Small intestine (tissue), 7 donors: ENCODE data around the gene ELAVL3. TPM values are rescaled to one million over a fixed set of nuclear protein-coding genes. Genes with fewer than 3 reads are reported as not detected.

ENCODE experiments used
- DNase-seq, 2 donors: peaks; one replicate each; pipeline versions ENCODE4 v3.0.0 to v3.0.0-alpha.2; 2013
- FAIRE-seq: peaks from 2 replicates; lab custom pipeline; 2012; peaks lifted over from hg19 to GRCh38; lab: Jason Lieb, UNC
- H3K27ac ChIP-seq, 3 donors: one replicate each; pipeline ENCODE4 v1.5.1; 2013; ENCODE audit warnings: low read length in 2 of 3, mild to moderate bottlenecking in 2 of 3, control low read depth in 1 of 3, inconsistent platforms in 1 of 3, low read depth in 1 of 3, moderate library complexity in 1 of 3
- H3K27me3 ChIP-seq, 3 donors: one replicate each; pipeline ENCODE4 v1.6.1; 2013; ENCODE audit warnings: low read length in 3 of 3, inconsistent platforms in 1 of 3; ENCODE audit not compliant: control insufficient read depth in 3 of 3, insufficient read depth in 3 of 3
- H3K36me3 ChIP-seq, 3 donors: one replicate each; pipeline ENCODE4 v1.6.1; 2013; ENCODE audit warnings: low read length in 3 of 3, inconsistent platforms in 1 of 3, low read depth in 1 of 3, mild to moderate bottlenecking in 1 of 3, moderate library complexity in 1 of 3; ENCODE audit not compliant: control insufficient read depth in 3 of 3, insufficient read depth in 2 of 3
- H3K4me1 ChIP-seq, 3 donors: one replicate each; pipeline ENCODE4 v1.6.1; 2013; ENCODE audit warnings: low read length in 2 of 3, inconsistent platforms in 1 of 3, low read depth in 1 of 3, mild to moderate bottlenecking in 1 of 3, moderate library complexity in 1 of 3; ENCODE audit not compliant: control insufficient read depth in 3 of 3, insufficient read depth in 2 of 3
- H3K4me3 ChIP-seq, 3 donors: one replicate each; pipeline ENCODE4 v1.5.1; 2013; ENCODE audit warnings: low read length in 3 of 3, control low read depth in 1 of 3, inconsistent platforms in 1 of 3, low read depth in 1 of 3, mild to moderate bottlenecking in 1 of 3, moderate library complexity in 1 of 3
- H3K9me3 ChIP-seq, 2 donors: one replicate each; pipeline ENCODE4 v1.6.1; 2013; ENCODE audit warnings: low read depth in 1 of 2, low read length in 1 of 2; ENCODE audit not compliant: control insufficient read depth in 2 of 2, insufficient read depth in 1 of 2
- WGBS, 3 donors: extraction: QIAGEN DNeasy Blood & Tissue Kit; methylation state at CpG; one replicate each; pipeline ENCODE4 v1.1.7; 2013; 5-methylcytosine and 5-hydroxymethylcytosine counted together
- polyA plus RNA-seq, 4 donors: library from polyadenylated mRNA; stranded (reverse) in 3 of 4; unstranded in 1 of 4; fragments of 200-250 nt in 3 of 4; fragments of 120-200 nt in 1 of 4; gene quantifications; one replicate each; pipeline versions ENCODE4 v1.2.1 to v1.2.3, GENCODE V29; 2013
- donor health status: healthy with polysubstance abuse.
- donor health status: control.
- donor health status: control.
- donor health status: Bipolar disorder and iron deficiency.
- donor health status: healthy.

Gene ELAVL3
- polyA plus RNA-seq, 4 donors: 0.30 to 2.1 (median 0.63) TPM

DNA sequence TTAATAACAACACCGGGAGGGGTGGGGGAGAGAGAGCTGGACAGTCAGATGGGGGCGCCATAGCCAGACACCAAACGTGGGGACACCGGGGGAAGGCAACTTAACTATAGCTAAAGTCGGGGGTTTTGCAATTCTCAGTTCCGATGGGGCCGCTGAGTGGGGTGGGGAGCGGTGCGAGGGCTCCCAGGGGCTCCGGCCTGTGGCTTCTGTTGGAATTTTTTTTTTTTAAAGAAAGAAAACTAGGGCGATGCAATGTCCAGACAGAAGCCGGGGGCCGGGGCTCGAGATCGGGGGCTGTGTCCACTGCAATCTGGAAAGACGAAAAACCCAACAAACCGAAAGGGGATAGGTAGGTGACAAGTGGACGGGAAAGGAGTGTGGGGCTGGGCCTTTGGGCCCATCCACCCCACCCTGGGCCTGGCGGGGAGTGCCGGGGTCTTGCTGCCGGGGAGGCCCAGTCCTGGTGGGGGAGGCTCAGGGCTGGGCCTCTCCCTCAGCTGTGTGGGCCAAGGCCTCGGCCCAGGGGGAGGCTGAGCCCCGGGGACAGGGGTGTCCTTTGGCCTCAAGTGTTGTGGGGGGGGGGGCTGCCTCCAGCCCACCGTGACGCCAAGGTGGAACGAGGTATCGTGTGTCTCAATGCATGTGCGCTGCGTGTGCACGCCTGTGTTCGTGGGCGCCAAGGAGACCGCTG is 28.1 kb downstream of the ELAVL3 start:
- Histone ChIP-seq H3K4me3 (no peak overlapping the region), H3K27ac (no peak overlapping the region), H3K27me3 (peaks cover 0 to 10% (median 0%) of the 10 kb centered on the region in 3 donors), H3K9me3 (no peaks in the 10 kb centered on the region), H3K36me3 (peaks cover 8 to 31% (median 9%) of the 10 kb centered on the region in 3 donors), H3K4me1 (peaks cover 0 to 3% (median 0%) of the 10 kb centered on the region in 3 donors)
- FAIRE-seq (no peak), DNase-seq (no peak)
- 76 to 83% (median 80%) methylated on average over 32 to 33 of the region's 33 CpGs for WGBS, 3 donors

DNA sequence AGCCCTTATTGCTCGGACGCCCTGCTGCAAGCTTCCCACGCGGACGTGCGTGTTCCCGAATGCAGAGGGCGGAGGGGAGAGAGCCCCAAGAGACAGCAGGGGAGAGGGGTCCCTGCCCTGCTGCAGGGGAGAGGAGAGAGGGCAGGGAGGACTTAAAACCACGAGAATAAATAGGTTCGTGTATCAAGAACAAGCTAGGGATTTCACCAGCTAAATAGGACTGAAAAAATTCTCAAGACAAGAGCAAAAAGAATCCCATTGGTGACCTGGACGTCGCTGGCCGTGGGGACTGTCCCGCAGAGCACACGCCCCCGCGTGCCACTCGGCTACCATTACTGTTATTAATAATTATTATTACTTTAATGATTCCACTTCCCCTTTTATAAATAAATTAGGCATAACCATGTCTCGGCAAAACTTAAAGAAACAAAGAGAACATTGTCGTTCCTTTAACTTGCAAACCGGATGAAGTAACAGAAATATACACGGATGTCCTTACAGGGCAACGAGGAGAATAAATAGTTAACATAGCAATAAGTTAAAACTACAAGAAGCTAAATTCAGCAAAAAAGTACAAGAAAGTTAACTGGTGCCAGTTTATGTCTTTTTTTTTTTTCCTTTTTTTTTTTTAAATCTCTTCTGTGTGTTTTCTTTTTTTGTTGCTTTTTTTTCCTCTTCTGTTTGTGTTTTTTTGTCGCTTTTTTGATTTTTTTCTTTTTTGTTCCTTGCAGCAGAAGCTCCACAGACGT is 28.8 kb downstream of the ELAVL3 start:
- WGBS, 3 donors: 35 to 37% (median 35%) methylated on average over 23 to 25 of the region's 25 CpGs
- Histone ChIP-seq H3K4me1 (peaks cover 0 to 3% (median 0%) of the 10 kb centered on the region in 3 donors), H3K36me3 (peaks cover 10 to 39% (median 11%) of the 10 kb centered on the region in 3 donors), H3K9me3 (no peaks in the 10 kb centered on the region), H3K27ac (no peak overlapping the region), H3K4me3 (no peak overlapping the region), H3K27me3 (peaks cover 0 to 3% (median 0%) of the 10 kb centered on the region in 3 donors)
- FAIRE-seq (no peak), DNase-seq (no peak)

DNA sequence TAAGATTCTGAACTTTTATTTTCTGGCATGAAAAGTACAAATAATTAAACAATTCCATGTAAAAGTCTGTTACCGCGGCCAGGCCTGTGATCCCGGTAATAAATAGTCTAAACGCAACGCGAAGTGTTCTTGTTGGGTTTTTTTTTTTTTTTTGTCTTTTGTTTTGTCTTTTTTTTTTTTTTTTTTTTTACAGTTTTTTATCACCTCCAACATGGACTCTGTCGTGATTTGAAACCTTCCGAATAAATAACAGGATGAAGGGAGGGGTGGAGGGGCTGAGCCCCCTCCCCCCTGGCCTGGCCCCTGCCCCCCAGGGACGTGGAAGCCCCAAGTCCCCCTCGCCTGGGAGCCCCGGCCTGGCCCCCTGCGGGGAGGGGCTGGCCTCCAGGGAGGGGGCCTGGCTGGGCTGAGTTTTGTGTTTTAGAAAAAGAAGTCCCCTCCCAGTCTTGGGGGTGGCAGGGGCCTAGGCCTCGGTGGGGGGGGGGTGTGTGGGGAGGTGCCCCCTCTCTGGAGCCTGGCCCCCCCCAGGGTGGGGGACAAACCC is 29.4 kb downstream of the ELAVL3 start:
- H3K4me1 ChIP-seq: peaks cover 0 to 3% (median 0%) of the 10 kb centered on the region in 3 donors
- peaks cover 0 to 3% (median 0%) of the 10 kb centered on the region in 3 donors for H3K27me3 ChIP-seq
- H3K4me3 ChIP-seq: no peak overlapping the region
- H3K9me3 ChIP-seq: no peaks in the 10 kb centered on the region
- H3K27ac ChIP-seq: no peak overlapping the region
- no peak for DNase-seq
- H3K36me3 ChIP-seq: peaks cover 11 to 45% (median 12%) of the 10 kb centered on the region in 3 donors
- WGBS, 3 donors: 20 to 38% (median 32%) methylated on average over 12 to 13 of the region's 13 CpGs
- FAIRE-seq: no peak

DNA sequence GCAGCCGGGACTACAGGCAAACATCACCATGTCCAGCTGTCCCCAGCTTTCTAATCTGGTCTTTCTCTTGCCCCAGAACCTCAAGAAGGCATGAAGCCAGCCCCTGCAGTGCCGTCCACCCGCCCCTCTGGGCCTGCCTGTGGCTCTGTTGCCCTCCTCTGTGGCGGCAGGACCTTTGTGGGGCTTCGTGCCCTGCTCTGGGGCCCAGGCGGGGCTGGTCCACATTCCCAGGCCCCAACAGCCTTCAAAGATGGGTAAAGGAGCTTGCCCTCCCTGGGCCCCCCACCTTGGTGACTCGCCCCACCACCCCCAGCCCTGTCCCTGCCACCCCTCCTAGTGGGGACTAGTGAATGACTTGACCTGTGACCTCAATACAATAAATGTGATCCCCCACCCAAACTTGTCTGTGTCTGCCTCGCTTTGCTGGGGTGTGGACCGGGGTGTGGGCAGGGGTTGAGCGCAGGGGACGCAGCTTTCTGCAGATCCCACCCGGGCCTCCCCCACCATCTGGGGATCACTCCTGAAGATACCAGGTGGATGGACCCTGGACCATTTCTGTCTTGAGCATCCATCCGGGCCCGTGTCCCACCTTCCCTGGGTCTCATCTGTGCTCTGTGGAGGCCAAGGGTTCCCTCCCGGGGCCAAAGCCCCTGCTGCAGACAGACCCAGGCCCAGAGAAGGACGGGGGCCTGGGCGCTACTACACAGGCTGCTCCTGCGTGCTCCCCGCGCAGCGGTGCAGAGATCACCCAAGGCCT is 30.1 kb downstream of the ELAVL3 start:
- Histone ChIP-seq H3K9me3 (no peaks in the 10 kb centered on the region), H3K27me3 (peaks cover 0 to 3% (median 0%) of the 10 kb centered on the region in 3 donors), H3K4me3 (no peak overlapping the region), H3K27ac (no peak overlapping the region), H3K4me1 (peaks cover 0 to 3% (median 0%) of the 10 kb centered on the region in 3 donors), H3K36me3 (peaks cover 11 to 51% (median 14%) of the 10 kb centered on the region in 3 donors)
- 85 to 88% (median 87%) methylated on average over 21 of the region's 21 CpGs for WGBS, 3 donors
- FAIRE-seq (no peak), DNase-seq (no peak)

DNA sequence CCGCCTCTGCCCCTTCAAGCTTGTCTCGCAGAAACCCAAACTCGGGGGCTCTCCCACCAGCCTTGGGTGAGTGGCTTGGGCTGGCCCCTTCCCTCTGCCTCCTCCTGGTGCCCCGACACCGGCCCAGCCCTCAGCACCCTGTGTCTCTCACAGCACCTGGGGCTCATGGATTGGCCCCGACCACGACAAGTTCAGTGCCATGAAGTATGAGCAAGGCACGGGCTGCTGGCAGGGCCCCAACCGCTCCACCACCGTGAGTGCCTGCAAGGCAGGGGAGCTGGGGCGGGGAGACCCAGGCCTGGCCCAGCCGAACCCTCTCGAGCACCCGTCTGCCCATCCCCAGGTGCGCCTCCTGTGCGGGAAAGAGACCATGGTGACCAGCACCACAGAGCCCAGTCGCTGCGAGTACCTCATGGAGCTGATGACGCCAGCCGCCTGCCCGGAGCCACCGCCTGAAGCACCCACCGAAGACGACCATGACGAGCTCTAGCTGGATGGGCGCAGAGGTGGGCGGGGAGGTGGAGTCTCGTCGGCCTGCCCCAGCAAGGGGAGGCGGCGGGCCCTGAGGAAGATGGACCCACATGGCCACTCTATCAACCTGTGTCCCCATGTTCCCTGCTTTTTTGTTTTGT is 31.8 kb downstream of the ELAVL3 start:
- Histone ChIP-seq H3K4me3 (no peak overlapping the region), H3K27ac (no peak overlapping the region), H3K36me3 (peaks cover 14 to 69% (median 24%) of the 10 kb centered on the region in 3 donors), H3K9me3 (no peaks in the 10 kb centered on the region), H3K27me3 (peaks cover 0 to 3% (median 0%) of the 10 kb centered on the region in 3 donors), H3K4me1 (peaks cover 0 to 3% (median 0%) of the 10 kb centered on the region in 3 donors)
- no peak for DNase-seq
- WGBS, 3 donors: 93 to 95% (median 95%) methylated on average over 30 to 31 of the region's 31 CpGs
- FAIRE-seq: no peak

DNA sequence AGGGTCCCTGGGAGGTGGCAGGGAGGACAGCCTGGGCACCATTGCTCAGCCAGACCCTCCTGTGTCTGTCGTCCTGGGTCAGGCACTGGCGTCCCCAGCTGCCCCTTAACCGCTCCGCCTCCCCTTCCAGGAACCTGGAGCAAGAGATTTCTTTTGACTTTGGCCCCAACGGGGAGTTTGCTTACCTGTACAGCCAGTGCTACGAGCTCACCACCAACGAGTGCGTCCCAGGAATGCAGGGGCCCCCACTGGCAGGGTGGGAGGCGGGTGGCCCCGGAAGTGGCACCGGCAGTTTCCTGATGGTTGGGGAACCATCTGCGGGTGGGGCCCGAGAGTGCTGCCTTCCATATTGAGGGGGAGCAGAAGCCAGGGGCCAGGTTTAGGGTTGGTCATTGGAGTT is 32.4 kb downstream of the ELAVL3 start:
- 79 to 87% (median 83%) methylated on average over 13 of the region's 13 CpGs for WGBS, 3 donors
- FAIRE-seq: no peak
- H3K36me3 ChIP-seq: peaks cover 15 to 75% (median 24%) of the 10 kb centered on the region in 3 donors

DNA sequence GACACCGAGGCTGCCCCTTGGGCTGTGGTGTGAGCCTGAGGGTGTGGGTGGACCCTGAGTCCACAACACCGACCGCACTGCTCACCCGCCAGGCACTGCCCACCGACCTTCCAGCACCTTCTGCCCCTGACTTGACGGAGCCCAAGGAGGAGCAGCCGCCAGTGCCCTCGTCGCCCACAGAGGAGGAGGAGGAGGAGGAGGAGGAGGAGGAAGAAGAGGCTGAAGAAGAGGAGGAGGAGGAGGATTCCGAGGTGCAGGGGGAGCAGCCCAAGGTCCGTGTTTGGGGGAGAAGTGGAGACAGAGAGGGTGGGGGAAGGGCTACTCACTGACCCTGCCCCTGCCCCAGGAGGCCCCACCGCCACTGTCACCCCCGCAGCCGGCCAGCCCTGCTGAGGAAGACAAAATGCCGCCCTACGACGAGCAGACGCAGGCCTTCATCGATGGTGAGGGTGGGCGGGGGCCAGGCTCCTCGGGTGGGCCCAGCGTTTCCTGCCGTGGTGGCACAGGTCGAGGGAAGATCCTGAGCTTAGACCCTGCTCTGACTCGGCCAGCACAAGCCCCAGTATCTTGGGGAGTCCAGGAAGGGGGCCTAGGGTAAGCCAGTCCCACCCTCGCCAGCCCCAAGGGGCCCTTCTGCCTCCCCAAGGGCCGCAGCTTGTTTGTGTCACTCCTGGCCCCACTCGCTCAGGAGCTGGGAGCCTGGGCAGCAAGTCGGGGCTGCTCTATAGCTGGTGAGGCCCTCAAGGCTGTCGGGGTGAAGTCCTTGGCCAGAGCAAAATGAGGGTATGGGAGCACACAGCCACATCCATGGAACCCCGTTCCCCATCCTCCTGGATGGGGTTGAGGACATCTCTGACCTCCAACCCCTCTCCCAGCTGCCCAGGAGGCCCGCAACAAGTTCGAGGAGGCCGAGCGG is 33.2 kb downstream of the ELAVL3 start:
- Histone ChIP-seq H3K9me3 (no peaks in the 10 kb centered on the region), H3K4me1 (peaks cover 0 to 3% (median 0%) of the 10 kb centered on the region in 3 donors), H3K36me3 (peaks cover 15 to 83% (median 24%) of the 10 kb centered on the region in 3 donors), H3K27ac (no peak overlapping the region), H3K4me3 (no peak overlapping the region), H3K27me3 (no peaks in the 10 kb centered on the region)
- no peak for DNase-seq
- no peak for FAIRE-seq
- WGBS, 3 donors: 89 to 92% (median 90%) methylated on average over 29 to 35 of the region's 35 CpGs

More for the DNA sequence above, 32.4 kb downstream of the ELAVL3 start:
- no peak overlapping the region for H3K27ac ChIP-seq
- H3K4me3 ChIP-seq: no peak overlapping the region
- no peak for DNase-seq
- peaks cover 0 to 3% (median 0%) of the 10 kb centered on the region in 3 donors for H3K4me1 ChIP-seq
- H3K9me3 ChIP-seq: no peaks in the 10 kb centered on the region
- H3K27me3 ChIP-seq: no peaks in the 10 kb centered on the region
